Medulla oblongata (tissue), 1 donor: ENCODE data around the gene TBC1D5.
"Not testable (repeated sequence)": the region's sequence is repeated elsewhere in the genome, so short reads cannot be mapped to it uniquely, and the experiment has no call there.

Source experiments
- DNase-seq: peaks from one replicate; pipeline ENCODE4 v3.0.0-alpha.2; 2015; ENCODE audit errors: extremely low spot score

Gene TBC1D5, protein sequence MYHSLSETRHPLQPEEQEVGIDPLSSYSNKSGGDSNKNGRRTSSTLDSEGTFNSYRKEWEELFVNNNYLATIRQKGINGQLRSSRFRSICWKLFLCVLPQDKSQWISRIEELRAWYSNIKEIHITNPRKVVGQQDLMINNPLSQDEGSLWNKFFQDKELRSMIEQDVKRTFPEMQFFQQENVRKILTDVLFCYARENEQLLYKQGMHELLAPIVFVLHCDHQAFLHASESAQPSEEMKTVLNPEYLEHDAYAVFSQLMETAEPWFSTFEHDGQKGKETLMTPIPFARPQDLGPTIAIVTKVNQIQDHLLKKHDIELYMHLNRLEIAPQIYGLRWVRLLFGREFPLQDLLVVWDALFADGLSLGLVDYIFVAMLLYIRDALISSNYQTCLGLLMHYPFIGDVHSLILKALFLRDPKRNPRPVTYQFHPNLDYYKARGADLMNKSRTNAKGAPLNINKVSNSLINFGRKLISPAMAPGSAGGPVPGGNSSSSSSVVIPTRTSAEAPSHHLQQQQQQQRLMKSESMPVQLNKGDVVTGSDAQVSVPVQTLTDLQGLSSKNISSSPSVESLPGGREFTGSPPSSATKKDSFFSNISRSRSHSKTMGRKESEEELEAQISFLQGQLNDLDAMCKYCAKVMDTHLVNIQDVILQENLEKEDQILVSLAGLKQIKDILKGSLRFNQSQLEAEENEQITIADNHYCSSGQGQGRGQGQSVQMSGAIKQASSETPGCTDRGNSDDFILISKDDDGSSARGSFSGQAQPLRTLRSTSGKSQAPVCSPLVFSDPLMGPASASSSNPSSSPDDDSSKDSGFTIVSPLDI

DNA sequence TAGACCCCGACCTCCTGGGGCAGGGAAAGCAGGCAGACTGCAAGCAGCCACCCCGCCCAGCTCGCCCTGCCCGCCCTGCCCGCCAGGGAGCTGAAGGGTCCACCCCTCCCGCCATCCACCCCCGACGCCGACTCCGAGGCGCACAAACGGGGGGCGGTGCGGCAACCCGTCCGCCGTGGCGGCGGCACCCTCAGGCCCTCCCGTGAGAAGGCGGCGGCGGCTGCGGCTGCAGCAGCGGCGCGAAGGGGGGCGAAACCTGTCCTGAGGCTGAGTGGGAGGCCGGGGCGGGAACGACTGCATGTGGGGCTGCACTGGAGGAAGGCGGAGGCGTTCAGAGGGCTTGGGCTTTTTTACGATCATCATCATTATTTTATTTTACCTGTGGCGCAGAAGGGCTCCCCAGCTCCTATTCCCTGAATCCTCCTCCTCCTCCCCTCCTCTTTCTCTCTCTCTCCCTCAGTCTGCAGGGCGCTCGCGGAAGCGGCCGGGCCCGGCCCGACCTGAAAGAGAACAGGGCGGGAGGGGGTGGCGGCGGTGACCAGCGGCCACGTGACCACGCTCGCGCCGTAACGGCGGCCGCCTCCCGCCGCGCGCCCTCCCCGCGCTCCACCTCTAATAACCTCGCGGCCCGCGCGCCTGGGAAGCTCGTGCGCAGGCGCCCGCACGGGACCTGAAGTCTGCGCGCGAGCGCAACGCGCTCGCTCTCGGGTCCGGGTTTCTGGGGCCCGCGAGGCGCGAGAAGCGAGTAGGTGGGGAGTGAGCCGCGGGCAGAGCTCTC, at the start of gene TBC1D5:
Gene TBC1D5, minus strand, starts transcription at position 530 of the 778 bp plus-strand sequence. CDS start 234,061 bp downstream, outside the sequence.
- peak; percentile 97 for DNase-seq

DNA sequence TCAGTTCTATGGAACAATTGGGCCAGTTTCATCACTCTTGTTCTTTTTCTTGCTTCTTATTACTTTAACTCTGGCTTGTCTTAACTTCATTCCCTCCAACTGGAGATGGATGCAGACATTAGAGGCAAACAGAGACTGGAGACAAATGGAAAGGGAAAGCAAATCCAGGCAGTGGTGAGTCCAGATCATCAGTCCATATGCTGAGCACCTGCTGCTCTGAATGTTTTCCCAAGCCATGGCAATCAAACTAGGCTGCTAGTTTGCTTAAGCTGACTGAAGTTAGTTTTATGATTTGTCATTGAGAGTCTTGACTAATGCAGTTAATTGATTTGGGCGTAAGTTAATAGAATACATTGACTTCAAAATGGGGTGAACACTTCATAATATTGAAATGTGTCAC, 41.0 kb upstream of the TBC1D5 start:
- DNase-seq = no peak

DNA sequence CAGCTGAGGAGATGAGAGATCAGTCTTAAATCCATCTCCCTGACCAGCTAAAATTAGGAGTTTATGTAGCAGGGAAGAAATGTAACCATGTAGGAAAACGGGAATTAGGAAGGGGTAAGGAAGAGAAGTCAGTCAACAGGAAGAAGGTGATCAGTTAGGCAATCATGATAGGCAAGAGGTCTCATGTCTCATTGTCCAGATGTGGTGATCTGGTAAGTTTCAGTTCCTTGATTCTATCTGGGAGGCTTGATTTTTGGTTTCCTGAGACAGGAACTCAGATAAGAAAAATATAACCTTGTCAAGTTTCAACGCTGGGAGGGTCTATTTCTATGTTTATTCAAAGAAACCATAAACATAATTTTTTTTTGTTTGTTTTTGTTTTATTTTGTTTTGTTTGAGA, 40.3 kb upstream of the TBC1D5 start:
- DNase-seq = no peak

DNA sequence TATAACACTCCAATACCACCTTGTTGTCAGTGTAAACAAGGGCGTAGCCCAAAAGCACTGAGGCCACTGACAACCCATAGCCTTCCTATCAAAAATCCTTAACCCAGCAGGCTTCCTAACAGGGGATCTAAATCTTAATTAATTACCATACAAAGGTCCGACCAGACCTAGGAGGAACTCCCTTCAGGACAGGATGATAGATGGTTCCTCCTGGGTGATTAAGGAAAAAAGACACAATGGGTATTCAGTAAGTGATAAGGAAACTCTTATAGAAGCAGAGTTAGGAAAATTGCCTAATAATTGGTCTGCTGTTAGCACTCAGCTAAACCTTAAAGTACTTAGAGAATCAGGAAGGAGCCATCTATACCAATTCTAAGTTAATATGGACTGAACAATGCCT, 37.9 kb upstream of the TBC1D5 start:
- not testable (repeated sequence) for DNase-seq

DNA sequence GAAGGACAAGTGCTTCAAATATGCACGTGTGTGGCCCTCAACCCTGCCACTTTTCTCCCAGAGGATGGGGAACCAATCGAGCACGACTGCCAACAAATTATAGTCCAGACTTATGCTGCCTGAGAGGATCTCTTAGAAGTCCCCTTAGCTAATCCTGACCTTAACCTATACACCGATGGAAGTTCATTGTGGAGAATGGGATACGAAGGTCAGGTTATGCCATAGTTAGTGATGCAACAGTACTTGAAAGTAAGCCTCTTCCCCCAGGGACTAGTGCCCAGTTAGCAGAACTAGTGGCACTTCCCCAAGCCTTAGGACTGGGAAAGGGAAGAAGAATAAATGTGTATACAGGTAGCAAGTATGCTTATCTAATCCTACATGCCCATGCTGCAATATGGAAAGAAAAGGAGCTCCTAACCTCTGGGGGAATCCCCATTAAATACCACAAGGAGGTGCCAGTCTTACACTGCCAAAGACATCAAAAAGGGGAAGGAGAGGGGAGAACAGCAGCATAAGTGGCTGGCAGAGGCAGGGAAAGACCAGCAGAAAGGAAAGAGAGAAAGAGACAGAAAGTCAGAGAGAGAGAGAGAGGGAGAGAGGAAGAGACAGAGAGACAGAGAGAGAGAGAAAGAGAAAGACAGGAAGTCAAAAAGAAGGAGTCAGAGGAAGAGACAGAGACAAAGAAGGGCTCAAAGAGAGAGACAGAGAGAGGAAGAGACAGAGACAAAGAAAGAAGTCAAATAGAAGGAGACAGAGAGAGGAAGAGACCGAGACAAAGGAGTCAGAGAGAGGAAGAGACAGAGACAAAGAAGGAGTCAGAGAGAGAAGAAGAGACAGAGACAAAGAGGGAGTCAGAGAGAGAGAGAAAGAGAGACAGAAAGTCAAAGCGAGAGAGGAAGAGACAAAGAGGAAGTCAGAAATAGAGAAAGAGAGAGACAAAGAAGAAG, 37.1 kb upstream of the TBC1D5 start:
- DNase-seq = not testable (repeated sequence)

DNA sequence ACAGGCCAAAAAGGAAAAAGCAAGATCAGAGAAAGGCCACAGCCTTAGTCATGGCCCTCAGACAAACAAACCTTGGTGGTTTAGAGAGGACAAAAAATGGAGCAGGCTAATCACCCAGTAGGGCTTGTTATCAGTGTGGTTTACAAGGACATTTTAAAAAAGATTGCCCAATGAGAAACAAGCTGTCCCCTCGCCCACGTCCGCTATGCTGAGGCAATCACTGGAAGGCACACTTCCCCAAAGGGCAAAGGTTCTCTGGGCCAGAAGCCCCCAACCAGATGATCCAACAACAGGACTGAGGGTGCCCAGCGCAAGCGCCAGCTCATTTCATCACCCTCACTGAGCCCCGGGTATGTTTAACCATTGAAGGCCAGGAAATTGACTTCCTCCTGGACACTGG, 34.9 kb upstream of the TBC1D5 start:
- DNase-seq = not testable (repeated sequence)

DNA sequence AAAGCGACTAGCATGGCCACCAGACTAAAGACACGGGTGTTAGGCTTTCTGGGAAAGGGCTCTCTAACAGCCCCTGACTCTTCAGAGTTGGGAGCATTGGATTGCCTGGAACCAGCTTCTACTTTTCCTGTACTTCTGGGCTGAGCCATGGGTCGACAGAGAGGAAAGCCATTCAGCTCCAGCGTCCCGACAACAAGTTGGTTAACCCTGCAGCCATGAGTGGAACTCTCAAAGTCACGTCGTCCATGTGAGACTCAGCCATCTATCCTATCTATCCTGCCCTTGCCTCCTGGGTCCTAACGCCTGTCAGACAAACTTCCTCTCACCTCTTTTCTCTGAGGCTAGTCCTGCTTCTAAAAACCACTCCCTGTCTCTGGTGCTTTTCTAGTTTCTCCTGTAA, 32.6 kb upstream of the TBC1D5 start:
- DNase-seq = no peak

DNA sequence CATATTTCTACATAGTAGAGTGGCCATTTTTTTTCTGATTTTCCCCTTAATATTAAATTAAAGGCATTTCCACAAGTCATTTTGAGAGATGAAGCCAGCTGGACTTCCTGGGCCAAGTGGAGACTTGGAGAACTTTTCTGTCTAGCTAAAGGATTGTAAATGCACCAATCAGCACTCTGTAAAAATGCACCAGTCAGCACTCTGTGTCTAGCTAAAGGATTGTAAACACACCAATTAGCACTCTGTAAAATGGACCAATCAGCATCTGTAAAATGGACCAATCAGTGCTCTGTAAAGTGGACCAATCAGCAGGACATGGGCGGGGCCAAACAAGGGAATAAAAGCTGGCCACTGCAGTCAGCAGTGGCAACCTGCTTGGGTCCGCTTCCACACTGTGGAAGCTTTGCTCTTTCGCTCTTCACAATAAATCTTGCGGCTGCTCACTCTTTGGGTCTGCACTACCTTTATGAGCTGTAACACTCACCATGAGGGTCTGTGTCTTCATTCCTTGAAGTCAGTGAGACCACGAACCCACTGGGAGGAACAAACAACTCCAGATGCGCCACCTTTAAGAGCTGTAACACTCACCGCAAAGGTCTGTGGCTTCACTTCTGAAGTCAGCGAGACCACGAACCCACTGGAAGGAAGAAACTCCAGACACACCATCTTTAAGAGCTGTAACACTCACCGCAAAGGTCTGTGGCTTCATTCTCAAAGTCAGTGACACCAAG, 31.9 kb upstream of the TBC1D5 start:
- DNase-seq = not testable (repeated sequence)

DNA sequence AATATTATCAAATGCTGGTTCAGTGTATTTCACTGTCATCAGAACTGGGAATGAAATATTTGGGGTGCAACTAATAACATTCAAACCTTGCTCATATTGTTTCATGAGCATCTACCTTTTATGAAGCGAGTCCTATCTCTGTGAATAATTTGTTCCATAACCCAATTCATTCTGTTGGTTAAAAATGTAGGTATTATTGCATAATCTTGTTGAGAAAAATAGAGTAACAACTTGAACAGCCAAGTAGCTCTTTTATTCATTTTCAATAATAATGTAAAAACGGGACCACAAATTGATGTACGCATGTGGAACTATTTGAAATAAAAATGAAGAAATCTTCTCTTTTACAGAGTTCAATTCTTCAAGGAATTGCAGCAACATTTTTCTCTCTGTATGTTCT, 30.1 kb upstream of the TBC1D5 start:
- no peak for DNase-seq

DNA sequence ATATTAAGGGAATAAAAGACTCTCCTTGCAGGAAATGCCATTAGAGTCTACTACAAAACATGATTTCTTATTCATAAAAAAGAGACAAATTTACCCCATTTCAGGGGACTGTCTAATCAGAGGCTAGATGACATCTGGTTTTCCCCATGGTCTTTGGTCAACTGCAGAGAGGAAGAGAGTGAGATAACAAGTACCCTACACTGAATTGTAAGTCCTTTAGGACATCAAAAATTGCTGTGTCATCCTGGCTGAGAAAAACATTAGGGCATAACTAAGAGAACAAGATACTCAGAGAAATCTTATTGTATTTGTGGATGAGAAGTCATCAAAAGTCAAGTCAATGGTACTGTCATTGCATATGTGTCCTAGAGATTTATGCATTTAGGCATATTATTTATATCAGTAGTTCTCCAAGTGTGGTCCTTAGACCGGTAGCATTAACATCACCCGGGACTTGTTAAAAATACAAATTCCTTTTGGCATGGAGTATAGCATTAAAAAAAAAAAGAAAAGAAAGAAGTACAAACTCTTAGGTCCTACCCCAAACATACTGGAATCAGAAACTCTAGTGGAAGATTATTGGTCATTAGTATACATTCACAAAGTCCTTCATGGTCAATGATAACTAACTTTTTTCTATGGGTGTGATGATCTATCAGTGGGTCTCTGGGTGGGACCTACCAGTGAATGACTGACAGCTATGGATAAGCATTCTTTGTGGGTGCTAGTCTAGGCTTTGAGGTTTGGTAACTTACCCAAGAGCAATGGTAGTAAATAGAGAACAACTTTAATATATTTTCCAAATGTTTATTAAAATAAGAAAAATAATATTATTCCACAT, 29.0 kb upstream of the TBC1D5 start:
- no peak for DNase-seq

DNA sequence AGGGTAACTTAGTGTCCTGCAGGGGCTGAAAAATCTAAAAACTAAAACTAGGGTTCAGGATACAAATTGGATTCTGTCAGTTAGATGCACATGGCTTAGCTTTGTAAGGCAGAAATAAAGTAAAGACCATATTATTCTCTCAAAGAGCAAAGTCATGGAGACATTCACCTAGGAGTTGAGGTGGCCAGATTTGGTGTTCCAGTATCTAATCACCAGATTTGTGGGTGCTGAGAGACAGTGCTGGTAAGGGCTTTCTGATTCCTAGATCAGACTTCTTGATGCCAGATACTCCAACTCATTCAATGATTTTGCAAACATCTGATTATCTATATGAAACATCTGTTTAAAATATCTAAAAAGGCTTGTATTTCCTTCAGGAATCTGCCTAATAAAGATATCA, 28.3 kb upstream of the TBC1D5 start:
- DNase-seq = no peak

DNA sequence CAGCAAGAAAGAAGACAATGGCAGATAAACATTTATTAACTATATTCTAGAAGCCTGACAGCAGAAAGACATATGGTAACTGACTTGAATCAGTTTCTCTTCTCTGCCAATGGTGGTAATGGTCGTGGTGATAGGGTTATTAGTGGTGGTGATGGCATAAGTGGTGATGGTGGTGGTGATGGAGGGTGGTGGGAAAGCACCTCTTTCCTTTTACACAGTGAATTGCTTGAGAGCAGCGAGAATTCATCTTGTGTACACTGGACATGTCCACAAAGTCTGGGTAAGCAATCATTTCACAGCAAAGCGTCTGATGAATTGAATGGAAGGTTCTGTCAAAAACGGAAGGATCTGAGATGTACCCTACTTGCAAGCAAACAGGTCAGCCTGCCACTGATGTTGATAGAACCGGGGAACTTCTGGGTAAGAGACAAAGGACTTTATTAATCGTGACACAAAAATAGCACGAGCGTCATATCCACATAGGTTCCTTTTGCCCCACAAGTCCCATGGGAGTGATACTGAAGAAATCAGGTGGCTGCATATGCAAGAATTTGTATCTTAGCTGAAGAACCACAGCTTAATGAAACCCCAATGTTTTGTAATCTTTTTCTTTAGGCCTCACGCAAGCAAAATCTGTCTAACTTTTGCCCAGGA, 23.5 kb upstream of the TBC1D5 start:
- DNase-seq = no peak

DNA sequence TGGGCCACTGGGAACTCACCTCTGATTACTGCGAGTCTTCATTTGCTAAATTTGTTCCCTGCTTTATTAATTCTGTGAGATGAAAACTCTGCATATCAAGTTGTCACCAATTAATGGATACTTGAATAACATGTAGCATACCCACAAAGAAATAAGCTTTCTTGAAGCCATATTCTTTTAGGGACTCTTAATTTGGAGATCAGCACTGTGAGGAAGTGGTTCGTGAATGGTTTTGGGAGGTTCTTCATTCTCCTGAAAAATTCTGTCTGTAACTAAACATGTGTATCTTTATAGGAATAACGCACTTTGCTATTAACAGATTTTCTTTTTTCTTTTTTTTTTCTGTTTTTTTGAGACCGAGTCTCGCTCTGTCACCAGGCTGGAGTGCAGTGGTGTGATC, 19.1 kb upstream of the TBC1D5 start:
- no peak for DNase-seq

DNA sequence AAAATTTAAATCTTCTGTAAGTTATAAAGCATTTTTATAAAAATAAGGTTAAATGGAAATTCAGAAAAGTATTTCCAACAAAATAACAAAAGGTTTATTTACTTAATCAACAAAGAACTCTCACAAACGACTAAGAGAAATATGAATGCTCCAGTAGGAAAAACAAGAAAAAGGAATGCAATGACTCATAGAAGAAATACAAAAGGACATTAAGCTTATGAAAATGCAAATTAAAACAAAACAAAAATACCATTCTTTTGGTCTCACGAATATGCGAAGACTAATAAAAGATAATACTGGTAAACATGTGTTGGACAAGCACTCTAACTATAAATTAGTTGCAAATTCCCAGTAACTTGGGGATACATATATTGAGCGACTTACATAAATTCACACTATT, 17.5 kb upstream of the TBC1D5 start:
- DNase-seq = no peak

DNA sequence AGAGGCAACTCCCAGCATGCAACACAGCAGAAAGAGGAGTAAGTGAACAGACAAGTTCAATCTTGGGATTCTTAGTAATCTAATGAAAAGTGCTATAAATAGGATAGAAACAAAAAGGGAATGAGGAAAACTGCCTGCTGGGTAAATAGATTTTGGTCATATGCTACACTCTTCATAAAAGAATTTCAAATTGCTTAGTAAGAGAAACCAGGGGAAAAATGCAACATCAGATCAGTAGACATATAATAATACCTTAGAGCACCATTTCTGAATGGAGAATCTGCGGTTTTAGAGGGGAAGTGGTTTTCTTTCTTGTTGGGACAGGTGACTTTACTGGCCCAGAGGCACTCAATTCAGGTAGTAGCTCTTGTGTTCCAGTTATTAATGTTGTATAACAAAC, 13.4 kb upstream of the TBC1D5 start:
- DNase-seq = no peak

DNA sequence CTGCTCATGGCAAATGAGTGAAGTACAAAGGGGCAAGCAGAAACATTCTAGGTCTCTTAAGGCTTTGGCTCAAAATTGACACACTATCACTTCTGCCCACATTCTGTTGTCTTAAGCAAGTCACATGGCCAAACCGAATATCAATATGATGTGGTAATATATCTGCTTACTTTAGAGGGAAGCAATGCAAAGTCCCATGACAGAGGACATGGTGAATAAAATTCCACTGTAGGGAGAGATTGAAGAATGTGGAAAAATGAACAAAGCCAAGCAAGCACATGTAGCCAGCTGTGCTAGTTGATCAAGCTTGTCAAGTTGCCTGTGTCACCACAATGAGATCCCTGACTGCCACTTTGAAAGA, 11.2 kb upstream of the TBC1D5 start:
- DNase-seq = no peak

DNA sequence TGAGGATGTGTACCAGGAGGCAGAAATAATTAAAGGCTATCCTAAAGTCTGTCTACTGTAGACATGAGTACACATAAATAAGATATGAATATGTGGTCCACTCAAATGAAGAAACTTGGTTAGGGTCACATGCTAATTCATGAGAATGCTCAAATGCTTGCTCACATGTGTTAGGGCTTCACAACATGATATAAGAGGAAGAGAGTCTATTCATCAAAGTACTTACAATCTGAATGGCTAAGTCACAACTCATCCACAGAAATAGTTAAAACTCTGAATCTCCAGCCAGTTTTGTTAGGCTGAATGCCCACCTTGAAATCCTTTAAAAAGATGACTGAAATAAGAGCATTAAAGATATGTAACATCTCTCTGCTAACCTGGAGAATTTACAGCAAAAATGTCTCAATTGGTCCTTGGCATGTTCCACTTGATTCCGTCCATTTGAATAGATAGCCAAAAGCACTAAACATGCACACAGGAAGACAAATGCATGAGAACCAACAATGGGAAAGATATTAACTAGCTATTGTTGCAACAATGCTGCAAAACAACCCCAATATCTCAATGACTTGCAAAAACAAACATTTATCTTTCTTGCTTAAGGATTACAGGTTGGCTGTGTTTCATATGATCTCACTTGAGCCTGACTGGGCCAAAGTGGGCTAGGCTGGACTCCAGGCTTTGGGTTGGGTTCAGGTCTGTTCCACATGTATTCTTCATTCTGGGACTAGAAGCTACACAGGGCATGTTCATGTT, 10.6 kb upstream of the TBC1D5 start:
- no peak for DNase-seq

DNA sequence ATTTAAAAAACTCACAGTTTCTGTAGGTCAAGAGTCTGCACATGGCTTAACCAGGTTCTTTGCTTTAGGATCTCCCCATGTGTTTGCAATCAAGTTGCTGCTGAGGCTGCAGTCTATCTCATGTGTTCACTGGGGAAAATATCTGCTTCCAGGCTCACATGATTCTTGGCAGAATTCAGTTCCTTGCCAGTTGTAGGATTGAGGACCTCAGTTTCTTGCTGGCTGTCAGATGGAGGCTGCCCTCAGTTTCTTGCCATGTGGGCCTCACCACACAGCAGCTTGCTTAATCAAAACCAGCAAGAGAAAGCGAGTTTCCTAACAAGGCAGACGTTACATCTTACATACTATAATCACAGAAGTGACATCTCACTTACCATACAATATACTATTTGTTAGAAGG, 10.0 kb upstream of the TBC1D5 start:
- no peak for DNase-seq
